K562 (cell line): ENCODE data around the gene PFDN2. TPM values are rescaled to one million over a fixed set of nuclear protein-coding genes. Genes with fewer than 3 reads are reported as not detected.

Source experiments
- MEF2A ChIP-seq: IDR thresholded peaks from 2 replicates; pipeline ENCODE4 v1.6.1; 2011; ENCODE audit warnings: low read depth, mild to moderate bottlenecking, low read length, moderate library complexity; ENCODE audit not compliant: control insufficient read depth
- RBFOX2 ChIP-seq: fragments of 200-400 bp; formaldehyde crosslinking; IDR thresholded peaks from 2 replicates; pipeline ENCODE4 v1.6.1; 2017; ENCODE audit warnings: low read depth, mild to moderate bottlenecking, low read length, moderate library complexity
- REST ChIP-seq, 2 experiments: fragments of 450-650 bp; formaldehyde crosslinking in 1 of 2; IDR thresholded peaks; 2 replicates each; pipeline versions ENCODE4 v1.4.0 to v1.6.1; 2014 to 2020; ENCODE audit warnings: mild to moderate bottlenecking in 2 of 2, borderline replicate concordance in 1 of 2, low read depth in 1 of 2
- ZNF589 ChIP-seq: fragments of 200-800 bp; sonication (Bioruptor generic); IDR thresholded peaks from 2 replicates; pipeline ENCODE4 v1.6.1; 2016; ENCODE audit warnings: low read depth, missing genetic modification characterization, missing compliant biosample characterization
- ZNF699 ChIP-seq: fragments of 250-450 bp; sonication (Bioruptor Pico); IDR thresholded peaks from 2 replicates; pipeline ENCODE4 v1.8.0; 2021; ENCODE audit warnings: mild to moderate bottlenecking, moderate library complexity; ENCODE audit not compliant: insufficient replicate concordance
- polyA plus RNA-seq, 8 experiments: library from polyadenylated mRNA; depleted of rRNA in 4 of 8; stranded (reverse) in 5 of 8; unstranded in 3 of 8; fragments of >200 nt; fragmentation: Nextera tagmentation in 2 of 8; fragmentation: Illumina TruSeq in 1 of 8; extraction: Ambion mirVana in 2 of 8; extraction: Trizol in 1 of 8; gene quantifications; 2 replicates each; pipeline versions ENCODE4 v1.2.1 to v1.2.3, GENCODE V29; 2011 to 2014; ENCODE audit warnings: inconsistent platforms in 1 of 8, missing spikeins in 1 of 8
- total RNA-seq, 7 experiments: library from RNA; depleted of rRNA in 6 of 7; stranded (reverse); fragments of >200 nt in 6 of 7; fragmentation: Illumina TruSeq in 2 of 7; extraction: Trizol in 2 of 7; gene quantifications; 2 replicates each; pipeline versions ENCODE4 v1.2.1 to v1.2.3, GENCODE V29; 2011 to 2021; ENCODE audit warnings: low replicate concordance in 1 of 7

Gene PFDN2
- total and polyA plus RNA-seq, 9 of the 15 experiments (the other 6 are each of a cell fraction or from before 2014, with no cell fraction given): 50.2 to 361 (median 144) TPM

- 0 out of 2 replicates have a peak, but pooled peaks have one; percentile 29 for TF ChIP-seq MEF2A
- peak; percentile 53; the same call in 1 of the 2 replicates for TF ChIP-seq ZNF589 (CRISPR knock-in tag)
- TF ChIP-seq REST (IDR thresholded peaks at IDR 0.05; ENCODE audit: borderline replicate concordance): peak; percentile 19; the same call in 1 of the 2 replicates
- TF ChIP-seq REST (CRISPR knock-in tag; IDR thresholded peaks at IDR 0.05; ENCODE audit: low read depth): no peak
- no peak for TF ChIP-seq ZNF699 (CRISPR knock-in tag)
- peak; percentile 44; the same call in 1 of the 2 replicates for TF ChIP-seq RBFOX2
Measured at GRCh38 chr1:161082996-161083747, 34.7 kb downstream of the PFDN2 start (continued).
